H9 (cell line): ENCODE results near the gene PITPNM2. TPM values are rescaled to one million over a fixed set of nuclear protein-coding genes. Genes with fewer than 3 reads are reported as not detected.

Experiments used
- DNase-seq: peaks from one replicate; pipeline ENCODE4 v3.0.0-alpha.2; 2017
- H2AFZ ChIP-seq: one replicate; pipeline ENCODE4 v1.6.1; 2013; ENCODE audit warnings: mild to moderate bottlenecking, low read length, control low read depth, moderate library complexity
- H2AK5ac ChIP-seq: 2 replicates; pipeline ENCODE4 v1.6.1; 2013; ENCODE audit warnings: low read length, control low read depth, mixed read lengths; ENCODE audit not compliant: insufficient read length
- H2BK120ac ChIP-seq: one replicate; pipeline ENCODE4 v1.6.1; 2013; ENCODE audit warnings: low read depth, mild to moderate bottlenecking, low read length, control low read depth, inconsistent platforms; ENCODE audit not compliant: poor library complexity, severe bottlenecking
- H2BK12ac ChIP-seq: 2 replicates; pipeline ENCODE4 v1.6.1; 2013; ENCODE audit warnings: low read length, control low read depth, mixed read lengths, low read depth; ENCODE audit not compliant: insufficient read length
- H2BK15ac ChIP-seq: 2 replicates; pipeline ENCODE4 v1.6.1; 2013; ENCODE audit warnings: low read depth, low read length, control low read depth
- H2BK20ac ChIP-seq: one replicate; pipeline ENCODE4 v1.6.1; 2013; ENCODE audit warnings: low read depth, mild to moderate bottlenecking, low read length, control low read depth, inconsistent platforms; ENCODE audit not compliant: poor library complexity, severe bottlenecking
- H2BK5ac ChIP-seq: 2 replicates; pipeline ENCODE4 v1.6.1; 2013; ENCODE audit warnings: low read length, control low read depth, mixed read lengths; ENCODE audit not compliant: insufficient read length
- H3K14ac ChIP-seq: 2 replicates; pipeline ENCODE4 v1.6.1; 2013; ENCODE audit warnings: low read length, control low read depth; ENCODE audit not compliant: insufficient read depth
- H3K18ac ChIP-seq: 2 replicates; pipeline ENCODE4 v1.6.1; 2013; ENCODE audit warnings: low read depth, mild to moderate bottlenecking, mixed read lengths, low read length, control low read depth; ENCODE audit not compliant: insufficient read length
- H3K23ac ChIP-seq: 2 replicates; pipeline ENCODE4 v1.6.1; 2013; ENCODE audit warnings: low read length, control low read depth, mixed read lengths, low read depth; ENCODE audit not compliant: insufficient read length
- H3K23me2 ChIP-seq: 2 replicates; pipeline ENCODE4 v1.6.1; 2013; ENCODE audit warnings: low read depth, mild to moderate bottlenecking, mixed read lengths, low read length, control low read depth; ENCODE audit not compliant: insufficient read length, poor library complexity, severe bottlenecking
- H3K27ac ChIP-seq: 2 replicates; pipeline ENCODE4 v1.5.1; 2013; ENCODE audit warnings: low read length, control low read depth, mixed read lengths, low read depth; ENCODE audit not compliant: insufficient read length
- H3K27me3 ChIP-seq: 2 replicates; pipeline ENCODE4 v1.6.1; 2013; ENCODE audit warnings: low read length, control low read depth, inconsistent platforms; ENCODE audit not compliant: insufficient read depth
- H3K4ac ChIP-seq: 2 replicates; pipeline ENCODE4 v1.6.1; 2013; ENCODE audit warnings: low read depth, mild to moderate bottlenecking, control low read depth, inconsistent platforms, low read length, moderate library complexity
- H3K4me1 ChIP-seq: 2 replicates; pipeline ENCODE4 v1.6.1; 2013; ENCODE audit warnings: low read length, control low read depth, inconsistent platforms; ENCODE audit not compliant: insufficient read depth
- H3K4me2 ChIP-seq: 2 replicates; pipeline ENCODE4 v1.6.1; 2013; ENCODE audit warnings: low read length, control low read depth, mixed read lengths; ENCODE audit not compliant: insufficient read length, insufficient read depth
- H3K56ac ChIP-seq: 2 replicates; pipeline ENCODE4 v1.6.1; 2013; ENCODE audit warnings: low read depth, mild to moderate bottlenecking, mixed read lengths, low read length, control low read depth; ENCODE audit not compliant: insufficient read length
- H3K79me1 ChIP-seq: 2 replicates; pipeline ENCODE4 v1.6.1; 2013; ENCODE audit warnings: low read depth, mild to moderate bottlenecking, moderate library complexity, low read length, control low read depth, inconsistent platforms; ENCODE audit not compliant: insufficient read depth, poor library complexity, severe bottlenecking
- H3K79me2 ChIP-seq: 2 replicates; pipeline ENCODE4 v1.6.1; 2013; ENCODE audit warnings: low read length, control low read depth, inconsistent platforms; ENCODE audit not compliant: insufficient read depth
- H3K9ac ChIP-seq: 2 replicates; pipeline ENCODE4 v1.6.1; 2013; ENCODE audit warnings: low read length, control low read depth, mixed read lengths; ENCODE audit not compliant: insufficient read length; ENCODE audit errors: extremely low read depth
- H3K9me3 ChIP-seq: one replicate; pipeline ENCODE4 v1.6.1; 2013; ENCODE audit warnings: low read depth, low read length, inconsistent platforms; ENCODE audit not compliant: control insufficient read depth
- H3T11ph ChIP-seq: one replicate; pipeline ENCODE4 v1.6.1; 2013; ENCODE audit warnings: mild to moderate bottlenecking, low read length, control low read depth, inconsistent platforms
- H4K20me1 ChIP-seq: one replicate; pipeline ENCODE4 v1.6.1; 2013; ENCODE audit not compliant: control insufficient read depth, insufficient read length, insufficient read depth
- H4K5ac ChIP-seq: 2 replicates; pipeline ENCODE4 v1.6.1; 2013; ENCODE audit warnings: low read depth, mild to moderate bottlenecking, mixed read lengths, low read length, control low read depth; ENCODE audit not compliant: insufficient read length
- H4K8ac ChIP-seq: replicated peaks from 2 replicates; pipeline ENCODE4 v1.6.1; 2013; ENCODE audit warnings: low read length, control low read depth, mixed read lengths, low read depth; ENCODE audit not compliant: insufficient read length
- H4K91ac ChIP-seq: 2 replicates; pipeline ENCODE4 v1.6.1; 2013; ENCODE audit warnings: low read depth, mild to moderate bottlenecking, moderate library complexity, mixed read lengths, low read length, control low read depth; ENCODE audit not compliant: insufficient read length
- H3K27ac Mint-ChIP-seq, 3 experiments: 2 replicates in 2 of 3; 3 replicates in 1 of 3; pipeline ENCODE4 v1.8.0; 2020 to 2021; ENCODE audit warnings: mixed read lengths in 3 of 3, mild to moderate bottlenecking in 1 of 3, moderate library complexity in 1 of 3
- H3K27me3 Mint-ChIP-seq: 2 replicates; pipeline ENCODE4 v1.8.0; 2021; ENCODE audit warnings: low read depth, mild to moderate bottlenecking, moderate library complexity, mixed read lengths
- H3K36me3 Mint-ChIP-seq, 3 experiments: 2 replicates in 2 of 3; 3 replicates in 1 of 3; pipeline ENCODE4 v1.8.0; 2020 to 2021; ENCODE audit warnings: low read depth in 3 of 3, mixed read lengths in 3 of 3; ENCODE audit not compliant: insufficient read depth in 1 of 3
- H3K4me1 Mint-ChIP-seq, 2 experiments: 2 replicates each; pipeline ENCODE4 v1.8.0; 2020; ENCODE audit warnings: mixed read lengths in 2 of 2
- H3K4me3 Mint-ChIP-seq, 2 experiments: 2 replicates in 1 of 2; 3 replicates in 1 of 2; pipeline ENCODE4 v1.8.0; 2020 to 2021; ENCODE audit warnings: mild to moderate bottlenecking in 2 of 2, mixed read lengths in 2 of 2, moderate library complexity in 1 of 2
- H3K9me3 Mint-ChIP-seq, 2 experiments: 2 replicates in 1 of 2; 3 replicates in 1 of 2; pipeline ENCODE4 v1.8.0; 2020; ENCODE audit warnings: mild to moderate bottlenecking in 2 of 2, mixed read lengths in 2 of 2, moderate library complexity in 1 of 2
- WGBS: extraction: QIAGEN DNeasy Blood & Tissue Kit; methylation state at CpG from one replicate; pipeline ENCODE4 v1.1.7; 2013; ENCODE audit warnings: missing lambda C conversion rate, low lambda C conversion rate, mixed read lengths; ENCODE audit not compliant: insufficient read length; ENCODE audit errors: extremely low coverage; 5-methylcytosine and 5-hydroxymethylcytosine counted together
- total RNA-seq: library from RNA; stranded (reverse); gene quantifications from 2 replicates; pipeline ENCODE4 v1.2.1, GENCODE V29; 2021
- TF ChIP-seq, protein P1 (sequence below): fragments of 200-600 bp; sonication (generic); conservative IDR thresholded peaks from 3 replicates; pipeline ENCODE4 v1.8.0; 2021; ENCODE audit warnings: antibody characterized with exemption, mild to moderate bottlenecking

Gene PITPNM2
- total RNA-seq, 1 experiment from 2014 or later = 1.2 TPM

DNA sequence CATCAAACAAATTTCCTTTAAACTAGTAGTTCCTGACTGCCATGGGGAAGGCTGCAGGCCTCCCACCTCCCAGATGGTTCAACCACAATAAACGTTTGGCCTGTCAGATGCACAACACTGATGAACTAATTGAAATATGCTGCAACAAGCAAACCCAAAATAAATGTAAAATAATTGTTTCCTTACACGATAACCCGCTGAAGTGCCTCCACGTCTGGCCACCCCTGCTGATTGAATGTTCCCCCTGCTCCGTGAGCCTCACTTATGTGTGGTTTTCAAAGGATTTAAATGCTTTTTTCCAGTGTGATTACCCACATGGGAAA lies 8.4 kb downstream of the PITPNM2 start:
- no peak overlapping the region for H3K27ac Mint-ChIP-seq
- H3K27ac ChIP-seq = no peak overlapping the region
- no peak overlapping the region for H2BK5ac ChIP-seq

More for the DNA sequence above, 8.4 kb downstream of the PITPNM2 start:
- Histone ChIP-seq H4K91ac (no peak overlapping the region), H3K9ac (no peak overlapping the region), H3K27me3 (no peaks in the 10 kb centered on the region), H3K23ac (no peak overlapping the region), H4K20me1 (no peaks in the 10 kb centered on the region), H3K4me1 (no peaks in the 10 kb centered on the region), H3K4me2 (no peak overlapping the region), H3K79me2 (no peaks in the 10 kb centered on the region), H2BK15ac (no peak overlapping the region), H3K14ac (no peak overlapping the region), H2AFZ (no peak overlapping the region), H2BK20ac (no peak overlapping the region), H3K4ac (no peak overlapping the region), H2BK120ac (no peak overlapping the region), H2BK12ac (no peak overlapping the region), H4K8ac (no peak overlapping the region), H3K79me1 (no peaks in the 10 kb centered on the region), H3K18ac (no peak overlapping the region), H2AK5ac (no peak overlapping the region), H3T11ph (no peak overlapping the region), H3K56ac (no peak overlapping the region), H3K23me2 (no peaks in the 10 kb centered on the region), H4K5ac (no peak overlapping the region), H3K9me3 (no peaks in the 10 kb centered on the region)
- Mint-ChIP-seq H3K9me3 (peaks cover 0 to 3% of the 10 kb centered on the region in 2 experiments; a peak in 1 of 5 replicates), H3K36me3 (peaks cover 0 to 2% (median 0%) of the 10 kb centered on the region in 3 experiments; a peak in 1 of 7 replicates), H3K4me1 (peaks cover 34 to 39% of the 10 kb centered on the region in 2 experiments), H3K27me3 (peaks cover 10% of the 10 kb centered on the region), H3K4me3 (no peak overlapping the region)
- no peak for DNase-seq
- TF ChIP-seq, protein P1, sequence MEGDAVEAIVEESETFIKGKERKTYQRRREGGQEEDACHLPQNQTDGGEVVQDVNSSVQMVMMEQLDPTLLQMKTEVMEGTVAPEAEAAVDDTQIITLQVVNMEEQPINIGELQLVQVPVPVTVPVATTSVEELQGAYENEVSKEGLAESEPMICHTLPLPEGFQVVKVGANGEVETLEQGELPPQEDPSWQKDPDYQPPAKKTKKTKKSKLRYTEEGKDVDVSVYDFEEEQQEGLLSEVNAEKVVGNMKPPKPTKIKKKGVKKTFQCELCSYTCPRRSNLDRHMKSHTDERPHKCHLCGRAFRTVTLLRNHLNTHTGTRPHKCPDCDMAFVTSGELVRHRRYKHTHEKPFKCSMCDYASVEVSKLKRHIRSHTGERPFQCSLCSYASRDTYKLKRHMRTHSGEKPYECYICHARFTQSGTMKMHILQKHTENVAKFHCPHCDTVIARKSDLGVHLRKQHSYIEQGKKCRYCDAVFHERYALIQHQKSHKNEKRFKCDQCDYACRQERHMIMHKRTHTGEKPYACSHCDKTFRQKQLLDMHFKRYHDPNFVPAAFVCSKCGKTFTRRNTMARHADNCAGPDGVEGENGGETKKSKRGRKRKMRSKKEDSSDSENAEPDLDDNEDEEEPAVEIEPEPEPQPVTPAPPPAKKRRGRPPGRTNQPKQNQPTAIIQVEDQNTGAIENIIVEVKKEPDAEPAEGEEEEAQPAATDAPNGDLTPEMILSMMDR = no peak
- WGBS = no CpG with 5 or more reads among the region's 5 CpGs
